Stimulated activated CD4-positive, alpha-beta T cell treated with anti-CD3 and anti-CD28 coated beads, Interleukin-4, amount 100 ng/mL, for 4 hours (primary cell): Measurements from ENCODE around the gene IQCK.
"Not testable (repeated sequence)": the region's sequence is repeated elsewhere in the genome, so short reads cannot be mapped to it uniquely, and the experiment has no call there.

Experiments used
- DNase-seq, 2 experiments: peaks; one replicate each; pipeline ENCODE4 v3.0.0-alpha.2; 2020

IQCK gene

DNA sequence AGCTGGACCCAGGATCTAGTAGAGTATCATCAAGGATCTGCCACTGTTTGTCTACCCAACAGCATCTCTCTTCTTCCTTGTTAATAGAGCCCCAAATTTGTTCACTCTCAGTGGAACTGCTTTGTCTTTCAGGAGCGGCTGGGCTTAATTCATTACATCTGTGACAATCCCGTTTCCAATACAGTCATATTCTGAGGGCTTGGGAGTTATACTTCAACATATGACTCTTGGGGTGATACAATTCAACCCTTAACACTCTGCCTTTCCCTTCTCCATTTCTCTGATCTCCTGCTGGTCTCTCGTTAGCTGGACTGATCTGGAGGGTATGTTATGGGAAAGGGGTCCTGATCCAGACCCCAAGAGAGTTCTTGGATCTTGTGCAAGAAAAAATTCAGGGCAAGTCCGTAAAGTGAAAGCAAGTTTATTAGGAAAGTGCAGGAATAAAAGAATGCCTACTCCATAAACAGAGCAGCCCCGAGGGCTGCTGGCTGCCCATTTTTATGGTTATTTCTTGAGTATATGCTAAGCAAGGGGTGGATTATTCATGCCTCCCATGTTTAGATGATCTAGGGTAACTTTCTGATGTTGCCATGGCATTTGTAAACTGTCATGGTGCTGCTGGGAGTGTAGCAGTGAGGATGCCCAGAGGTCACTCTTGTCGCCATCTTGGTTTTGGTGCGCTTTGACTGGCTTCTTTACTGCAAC lies 42.4 kb downstream of the IQCK start:
- DNase-seq, result no peak

DNA sequence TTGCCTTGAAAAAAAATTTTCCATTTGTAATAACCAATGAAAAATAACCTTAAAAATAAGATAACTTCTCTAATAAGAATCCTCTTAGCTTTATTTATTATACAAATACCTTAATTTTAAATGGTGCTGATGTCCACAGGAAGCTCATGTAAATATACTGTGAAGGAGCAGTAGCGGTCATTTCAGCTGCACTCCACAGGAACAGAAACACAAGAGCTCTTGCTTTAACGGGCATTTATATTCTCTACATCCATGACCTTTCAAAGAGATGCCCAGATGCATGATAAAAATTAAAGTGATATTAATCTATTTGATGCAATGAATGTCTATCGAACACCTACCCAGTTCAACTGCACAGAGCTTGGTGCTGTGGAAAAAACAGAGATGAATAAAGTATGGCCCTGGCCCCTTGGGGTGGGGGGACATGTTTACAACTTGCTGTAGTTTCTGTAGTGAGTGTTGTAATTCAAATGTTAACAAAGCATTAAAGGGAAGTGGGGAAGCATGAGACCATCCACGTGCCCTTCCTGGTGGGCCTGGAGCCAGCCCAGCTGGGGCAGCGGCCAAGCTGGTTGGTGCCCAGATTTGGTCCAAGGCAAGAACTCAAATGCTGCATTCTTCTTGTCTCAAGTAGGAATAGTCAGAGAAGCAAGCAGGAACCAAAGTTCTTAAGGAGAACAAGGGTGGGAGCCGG lies 47.9 kb downstream of the IQCK start:
- no peak for DNase-seq

DNA sequence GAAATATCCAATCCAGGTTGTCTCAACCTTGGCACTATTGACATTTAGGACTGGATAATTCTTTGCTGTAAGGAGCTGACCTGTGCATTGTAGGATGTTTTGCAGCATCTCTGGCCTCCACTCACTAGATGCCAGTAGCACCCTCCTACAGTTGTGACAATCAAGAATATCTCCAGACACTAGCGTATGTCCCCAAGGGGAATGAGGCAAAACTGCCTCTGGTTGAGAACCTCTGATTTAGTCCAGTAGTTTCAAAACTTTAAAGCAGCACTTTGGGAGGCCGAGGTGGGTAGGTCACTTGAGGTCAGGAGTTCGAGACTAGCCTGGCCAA lies 48.4 kb downstream of the IQCK start:
- no peak for DNase-seq

DNA sequence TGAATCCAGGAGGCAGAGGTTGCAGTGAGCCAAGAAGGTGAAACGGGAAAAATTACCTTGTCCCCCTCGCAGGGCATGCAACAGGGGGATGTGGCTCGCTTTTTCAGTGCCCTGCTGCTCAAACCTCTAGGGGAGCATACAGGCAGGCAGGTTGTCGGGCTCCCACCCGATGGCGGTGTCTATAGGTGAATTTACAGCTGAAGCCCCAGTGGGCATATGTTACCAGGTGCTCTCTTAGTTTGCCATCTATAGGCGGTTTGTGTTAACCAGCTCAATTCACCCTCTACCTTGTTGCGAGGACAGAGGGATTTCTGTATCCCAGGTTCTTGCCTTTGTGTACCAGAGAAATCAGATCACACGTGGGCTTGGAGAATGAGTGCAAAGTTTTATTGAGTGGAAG lies 48.9 kb downstream of the IQCK start:
- DNase-seq, result no peak

DNA sequence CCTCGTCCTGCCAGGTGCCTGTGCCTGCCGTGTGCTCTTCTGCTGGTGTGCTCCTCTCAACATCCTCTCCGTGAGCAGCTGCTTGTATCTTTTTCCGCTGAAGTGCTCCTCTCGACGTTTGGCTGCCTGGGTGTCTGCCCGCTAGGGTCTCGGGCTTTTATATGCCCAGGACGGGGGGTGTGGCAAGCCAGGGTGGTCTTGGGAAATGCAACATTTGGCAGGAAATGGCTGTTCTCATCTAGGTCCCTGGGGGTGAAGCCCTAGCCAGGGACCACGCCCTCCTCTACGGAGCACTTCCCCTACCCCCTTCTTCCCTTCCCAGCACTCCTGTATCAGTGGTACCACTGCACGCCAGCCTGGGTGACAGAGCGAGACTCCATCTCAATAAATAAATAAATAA lies 49.4 kb downstream of the IQCK start:
- DNase-seq, result no peak

DNA sequence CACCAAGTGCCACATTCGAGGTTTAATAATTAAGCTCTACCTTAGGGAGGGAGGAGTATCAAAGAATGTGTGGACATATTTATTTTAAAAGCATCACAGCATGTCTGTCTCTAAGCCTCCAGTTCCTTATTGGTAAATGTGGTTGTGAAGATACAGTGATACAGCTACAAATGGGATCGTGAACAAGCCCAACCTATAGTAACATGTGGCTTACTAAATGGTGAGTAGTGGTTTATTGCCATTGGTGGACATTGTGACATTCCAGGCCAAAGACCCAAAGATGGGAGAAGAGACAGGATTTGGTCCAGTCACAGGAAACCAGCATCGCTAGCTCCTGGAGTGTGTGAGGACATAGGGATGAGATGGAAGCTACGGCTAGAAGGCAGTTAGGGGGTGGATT lies 51.2 kb downstream of the IQCK start:
- DNase-seq, result no peak

DNA sequence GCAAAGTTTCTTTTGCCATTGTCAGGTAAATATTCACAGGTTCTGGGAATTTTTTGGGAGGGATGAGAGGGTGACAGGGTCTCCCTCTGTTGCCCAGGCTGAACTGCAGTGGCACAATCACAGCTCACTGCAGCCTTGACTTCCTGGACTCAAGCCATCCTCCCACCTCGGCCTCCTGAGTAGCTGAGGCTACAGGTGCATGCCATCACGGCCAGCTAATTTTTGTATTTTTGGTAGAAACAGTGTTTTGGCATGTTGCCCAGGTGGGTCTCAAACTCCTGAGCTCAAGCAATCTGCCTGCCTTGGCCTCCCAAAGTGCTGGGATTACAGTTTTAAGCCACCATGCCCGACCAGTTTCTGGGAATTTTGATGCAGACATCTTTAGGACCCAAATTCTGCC lies 53.0 kb downstream of the IQCK start:
- no peak for DNase-seq

DNA sequence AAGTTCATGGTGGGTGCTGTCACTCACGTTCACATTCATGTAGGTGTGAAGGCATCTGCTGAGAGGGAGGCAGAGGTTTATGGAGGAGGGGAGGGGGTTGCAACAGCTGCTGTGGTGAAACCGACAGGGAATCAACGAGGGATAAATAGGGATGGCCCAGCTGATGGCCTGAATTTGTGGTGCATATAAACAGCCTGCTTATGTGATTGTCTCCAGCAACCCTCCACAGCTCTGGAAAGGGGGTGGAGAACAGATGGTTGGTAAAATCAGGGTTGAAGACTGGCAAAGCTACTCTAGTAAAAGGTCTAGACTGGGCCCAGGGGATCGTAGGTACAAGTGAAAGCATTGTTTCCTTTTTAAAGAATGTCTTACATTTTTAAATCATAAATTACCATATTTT lies 53.7 kb downstream of the IQCK start:
- no peak for DNase-seq

DNA sequence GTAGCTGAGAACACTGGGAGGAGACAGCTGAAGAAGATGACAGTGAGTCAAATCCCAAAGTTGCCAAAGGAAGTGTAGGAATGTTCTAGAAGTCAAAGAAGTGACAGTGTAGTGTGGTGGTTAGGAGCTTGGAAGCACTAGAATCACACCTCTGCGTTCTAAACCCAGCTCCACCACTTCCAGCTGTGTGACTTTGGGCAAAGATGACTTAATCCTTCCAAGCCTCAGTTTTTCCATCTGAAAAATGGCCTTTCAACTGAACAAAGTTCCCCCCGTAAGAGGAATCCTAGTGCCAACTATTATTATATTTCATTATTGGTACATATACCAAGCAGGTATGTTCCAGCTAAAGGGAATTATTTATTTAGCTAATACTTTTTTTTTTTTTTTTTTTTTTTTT lies 56.0 kb downstream of the IQCK start:
- no peak for DNase-seq

DNA sequence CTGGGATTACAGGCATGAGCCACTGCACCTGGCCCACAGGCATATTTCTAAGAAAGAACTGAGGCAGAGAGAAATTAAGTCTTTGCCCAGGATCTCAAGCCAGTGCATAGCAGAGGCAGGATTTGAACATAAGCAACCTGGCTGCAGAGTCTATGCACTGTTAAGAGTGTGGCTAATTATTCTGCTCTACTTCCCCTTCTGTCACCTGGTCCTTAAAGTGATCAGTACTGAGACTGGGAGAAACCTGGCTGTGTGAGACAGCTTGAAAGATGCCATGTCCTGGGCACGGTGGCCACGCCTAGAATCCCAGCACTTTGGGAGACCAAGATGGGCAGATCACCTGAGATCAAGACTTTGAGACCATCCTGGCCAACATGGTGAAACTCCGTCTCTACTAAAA lies 58.1 kb downstream of the IQCK start:
- no peak for DNase-seq

DNA sequence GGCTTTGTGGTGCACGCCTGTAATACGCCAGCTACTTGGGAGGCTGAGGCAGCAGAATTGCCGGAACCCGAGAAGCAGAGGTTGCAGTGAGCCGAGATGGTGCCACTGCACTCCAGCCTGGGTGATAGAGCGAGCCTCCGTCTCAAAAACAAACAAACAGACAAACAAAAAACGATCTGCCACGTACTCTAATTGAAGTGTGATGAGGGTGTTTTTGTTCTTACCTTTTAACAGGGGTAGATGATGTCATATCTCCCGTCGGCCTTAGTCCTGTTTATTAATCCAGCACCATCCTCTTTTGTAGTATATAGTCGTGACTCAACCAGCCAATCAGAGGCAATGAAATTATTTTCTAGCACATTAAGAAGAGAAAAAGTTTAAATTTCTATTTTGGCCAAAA lies 58.5 kb downstream of the IQCK start:
- no peak for DNase-seq

DNA sequence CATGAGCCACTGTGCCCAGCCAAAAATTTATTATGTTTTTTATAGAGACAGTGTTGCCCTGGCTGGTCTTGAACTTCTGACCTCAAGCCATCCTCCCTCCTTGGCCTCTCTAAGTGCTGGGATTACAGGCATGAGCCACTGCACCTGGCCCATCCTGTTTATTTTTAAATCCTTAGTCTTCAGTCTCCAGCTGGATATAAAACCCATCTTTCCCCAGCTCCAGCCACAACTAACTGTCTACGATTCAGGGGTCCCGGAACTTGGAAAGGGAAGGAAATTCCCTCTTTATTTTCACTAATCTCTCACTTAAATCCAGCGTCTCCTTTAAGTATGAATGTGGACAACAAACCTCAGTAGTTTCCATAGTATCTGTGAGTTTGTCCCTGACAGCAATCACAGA lies 62.2 kb downstream of the IQCK start:
- no peak for DNase-seq

DNA sequence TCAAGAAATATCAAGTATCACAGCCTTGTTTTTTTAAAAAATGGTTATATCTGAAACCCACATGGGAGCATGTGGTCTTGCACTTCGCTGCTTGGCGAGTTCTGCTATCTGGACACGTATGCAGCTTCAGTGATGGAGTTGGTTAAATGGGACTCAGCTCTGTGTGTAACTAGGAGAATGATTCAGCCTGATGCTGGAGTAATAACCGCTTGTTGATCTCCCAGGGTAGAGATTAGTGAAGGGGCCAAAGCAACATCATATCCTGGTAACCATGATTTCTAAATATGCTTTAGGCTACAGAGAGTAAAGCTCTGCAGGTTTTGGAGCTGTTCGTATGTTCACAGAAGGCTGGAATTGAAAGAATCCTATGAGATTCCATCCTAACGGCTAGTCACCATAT lies 63.2 kb downstream of the IQCK start:
- DNase-seq, result no peak

DNA sequence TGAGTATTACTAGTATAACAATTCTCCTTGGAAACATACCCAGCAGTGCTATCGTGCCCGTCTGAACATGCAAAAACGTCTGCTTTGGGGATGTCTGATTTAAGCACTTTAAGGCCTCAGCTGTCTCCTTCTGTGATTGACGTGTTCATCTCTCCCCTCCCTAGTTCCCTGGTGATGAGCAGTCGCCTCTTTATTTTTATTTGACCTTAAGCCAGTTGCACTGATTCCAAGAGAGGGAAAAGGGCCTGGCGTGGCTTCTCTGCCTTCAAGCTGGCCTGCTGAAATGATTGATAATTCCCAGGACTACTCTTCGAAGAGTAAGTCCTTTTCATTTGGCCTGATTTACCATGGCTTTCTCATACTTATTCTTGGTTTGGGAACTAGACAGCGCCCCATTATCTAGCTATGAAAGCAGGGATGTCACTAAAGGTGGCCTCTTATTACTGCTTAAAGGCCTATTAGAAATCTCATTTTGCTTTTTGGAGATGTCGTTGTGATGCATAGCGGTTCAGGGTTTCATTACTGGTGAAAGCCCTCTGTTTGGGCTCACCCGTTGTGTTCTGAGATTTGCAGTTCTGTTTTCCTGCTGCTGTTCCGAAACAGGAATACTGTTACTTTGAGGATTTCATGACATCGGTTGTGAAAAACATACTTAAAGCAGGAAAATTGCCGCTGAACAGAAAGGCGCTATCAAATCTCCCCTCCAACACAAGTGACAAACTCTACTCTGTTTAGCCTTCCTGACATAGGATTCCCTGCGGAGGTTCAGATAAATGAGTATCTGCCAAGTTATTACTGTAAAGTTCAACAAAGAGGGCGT lies 65.5 kb downstream of the IQCK start:
- no peak for DNase-seq

DNA sequence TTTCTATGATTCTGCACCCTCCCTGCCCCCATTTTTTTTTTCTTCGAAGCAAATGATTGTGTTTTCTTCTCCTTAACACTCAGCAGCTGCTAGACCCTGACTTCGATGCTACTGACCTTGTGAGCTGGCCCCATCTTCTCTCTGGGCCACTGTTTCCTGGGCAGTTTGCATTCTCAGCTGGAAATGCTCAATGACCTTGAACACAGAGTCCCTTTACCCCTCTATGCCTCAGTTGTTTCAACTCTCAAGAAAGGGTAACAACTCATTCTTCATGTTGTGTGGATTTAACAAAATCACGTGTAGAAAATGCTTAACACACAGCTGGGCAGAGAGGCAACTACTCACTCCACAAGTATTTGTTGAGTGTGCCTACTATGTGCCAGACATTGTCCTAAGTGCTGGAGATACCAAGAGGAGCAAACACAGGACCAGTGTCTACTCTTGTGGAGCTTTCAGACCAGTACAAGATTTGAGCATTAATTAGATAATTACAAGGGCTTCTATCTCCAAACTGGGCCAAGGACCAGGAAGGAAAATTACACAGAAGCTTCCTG lies 66.2 kb downstream of the IQCK start:
- DNase-seq, result no peak

DNA sequence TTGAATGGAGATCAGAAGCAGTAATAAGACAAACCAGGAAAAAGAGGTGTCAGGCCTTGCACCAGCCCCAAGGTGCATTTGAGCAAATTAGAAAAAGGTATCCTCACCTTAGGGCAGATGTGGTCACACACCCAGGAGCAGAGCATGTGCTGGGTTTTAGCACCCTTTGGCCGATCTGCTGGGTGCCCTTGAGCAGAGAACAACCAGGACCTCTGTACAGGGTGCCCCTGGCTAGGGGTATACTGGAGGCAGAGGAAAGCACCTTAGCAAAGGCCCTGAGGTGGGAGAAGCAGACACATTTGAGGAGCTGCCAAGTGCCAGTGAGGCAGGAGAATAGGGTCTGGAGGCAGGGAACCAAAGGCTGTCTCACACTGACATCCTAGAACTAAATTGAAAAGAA lies 67.0 kb downstream of the IQCK start:
- no peak for DNase-seq

DNA sequence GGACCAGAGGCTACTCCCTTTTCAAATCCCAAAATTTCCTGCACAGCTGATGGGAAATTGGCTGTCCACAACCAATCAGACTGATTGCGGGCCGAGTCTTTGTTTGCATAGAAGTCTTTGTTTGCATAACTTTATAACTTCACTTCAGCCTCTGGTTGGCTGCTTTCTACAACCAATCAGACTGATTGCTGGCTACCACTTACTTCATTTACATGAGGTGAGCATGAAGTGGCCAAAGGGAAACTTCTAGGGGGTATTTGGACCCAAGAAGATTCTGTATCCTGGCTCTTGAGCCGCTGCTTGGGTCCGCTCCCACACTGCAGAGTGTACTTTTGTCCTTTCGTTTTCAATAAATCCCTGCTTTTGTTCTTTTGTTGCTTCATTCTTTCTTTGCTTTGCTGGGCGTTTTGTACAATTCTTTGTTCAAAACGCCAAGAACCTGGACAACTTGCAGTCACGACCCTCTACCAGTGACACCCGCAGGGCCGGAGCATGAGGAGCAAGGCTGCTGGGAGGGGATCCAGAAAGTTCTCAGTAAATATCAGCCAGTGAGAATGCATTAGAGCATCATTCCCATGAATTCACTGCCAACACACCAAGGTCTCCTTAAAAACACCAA lies 67.5 kb downstream of the IQCK start:
- DNase-seq, result no peak

DNA sequence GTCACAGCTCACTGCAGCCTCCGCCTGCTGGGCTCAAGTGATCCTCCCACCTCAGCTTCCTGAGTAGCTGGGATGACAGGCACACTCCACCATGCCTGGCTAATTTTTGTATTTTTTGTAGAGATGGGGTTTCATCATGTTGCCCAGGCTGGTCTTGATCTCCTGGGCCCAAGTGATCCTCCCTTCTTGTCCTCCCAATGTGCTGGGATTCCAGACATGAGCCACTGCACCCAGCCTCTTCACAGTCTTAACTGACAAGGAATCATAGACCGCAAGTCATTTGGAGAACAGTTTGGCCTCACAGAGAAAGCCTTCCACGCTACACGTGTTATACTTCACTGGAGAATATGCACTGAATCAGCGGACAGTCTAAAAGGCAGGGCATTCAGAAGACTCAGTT lies 83.3 kb downstream of the IQCK start:
- not testable (repeated sequence) for DNase-seq

DNA sequence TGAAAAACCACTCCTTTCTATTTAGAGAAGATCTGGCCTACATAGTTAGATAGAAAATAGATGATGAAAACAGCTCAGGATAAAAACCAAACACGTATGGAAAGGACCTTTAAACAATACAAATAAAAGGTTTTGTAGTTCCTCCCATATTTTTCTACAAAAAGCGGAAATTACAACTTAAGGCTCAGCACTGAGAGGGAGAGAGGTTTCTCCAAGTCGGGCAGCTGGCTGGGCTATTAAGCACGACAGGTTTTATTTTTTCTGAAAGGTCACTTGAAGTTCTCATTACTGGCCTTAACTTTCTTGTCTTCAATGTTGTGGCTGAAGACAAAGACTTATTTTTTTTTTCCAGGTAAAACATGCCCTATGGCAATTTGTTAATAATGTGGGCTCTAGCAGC lies 83.8 kb downstream of the IQCK start:
- DNase-seq, result not testable (repeated sequence)

DNA sequence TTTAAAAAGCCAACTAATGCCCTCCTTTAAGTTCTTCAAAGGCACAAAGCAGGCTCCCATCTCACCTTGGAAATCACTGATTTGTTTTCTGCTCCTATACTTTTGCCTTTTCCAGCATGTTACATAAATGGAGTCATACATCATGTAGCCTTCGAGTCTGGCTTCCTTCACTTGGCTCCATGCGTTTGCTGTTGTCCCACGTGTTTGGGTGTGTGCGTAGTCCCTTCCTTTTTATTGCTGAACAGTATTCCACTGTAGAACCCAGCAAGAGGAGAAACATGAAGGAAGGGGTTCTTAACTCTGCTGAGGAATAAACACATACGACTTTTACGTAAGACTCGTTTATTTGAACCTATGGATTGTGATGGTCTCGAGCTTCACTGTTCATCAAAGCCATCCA lies 84.5 kb downstream of the IQCK start:
- DNase-seq, result no peak

DNA sequence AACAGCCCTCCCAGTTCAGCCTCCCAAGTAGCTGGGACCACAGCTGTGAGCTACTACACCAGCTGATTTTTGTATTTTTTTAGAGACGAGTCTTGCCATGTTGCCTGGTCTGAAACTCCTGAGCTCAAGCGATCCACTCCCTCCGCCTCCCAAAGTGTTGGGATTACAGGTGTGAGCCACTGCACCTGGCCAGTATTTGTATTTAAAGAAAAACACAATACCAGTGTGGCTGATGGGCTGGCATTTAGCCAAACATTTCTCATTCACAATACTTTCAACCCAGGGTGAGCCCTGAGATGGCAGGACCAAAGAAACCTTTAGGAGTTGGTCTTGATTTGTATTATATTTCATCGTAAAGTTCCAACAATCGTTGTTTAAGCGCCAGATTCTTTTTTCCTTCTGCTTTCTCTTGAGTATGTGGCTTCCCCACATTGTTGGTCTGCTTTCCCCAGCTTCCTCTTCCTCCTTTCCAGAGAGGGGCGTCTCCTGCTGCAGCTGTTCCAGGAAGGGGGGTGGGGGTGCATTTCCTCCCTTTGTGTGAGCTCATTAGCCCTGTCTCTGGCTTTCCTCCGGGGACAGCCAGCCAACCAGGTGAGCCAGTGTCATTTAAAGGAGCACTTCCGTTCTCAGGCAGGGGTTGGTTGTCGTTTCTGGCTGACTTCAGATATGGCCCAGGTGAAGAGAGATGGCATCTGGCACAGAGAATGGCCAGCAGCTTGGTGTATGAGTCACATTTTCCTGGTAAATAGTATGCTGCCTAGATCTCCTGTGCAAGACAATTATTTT lies 86.7 kb downstream of the IQCK start:
- DNase-seq, result peak; percentile 3 to 32

DNA sequence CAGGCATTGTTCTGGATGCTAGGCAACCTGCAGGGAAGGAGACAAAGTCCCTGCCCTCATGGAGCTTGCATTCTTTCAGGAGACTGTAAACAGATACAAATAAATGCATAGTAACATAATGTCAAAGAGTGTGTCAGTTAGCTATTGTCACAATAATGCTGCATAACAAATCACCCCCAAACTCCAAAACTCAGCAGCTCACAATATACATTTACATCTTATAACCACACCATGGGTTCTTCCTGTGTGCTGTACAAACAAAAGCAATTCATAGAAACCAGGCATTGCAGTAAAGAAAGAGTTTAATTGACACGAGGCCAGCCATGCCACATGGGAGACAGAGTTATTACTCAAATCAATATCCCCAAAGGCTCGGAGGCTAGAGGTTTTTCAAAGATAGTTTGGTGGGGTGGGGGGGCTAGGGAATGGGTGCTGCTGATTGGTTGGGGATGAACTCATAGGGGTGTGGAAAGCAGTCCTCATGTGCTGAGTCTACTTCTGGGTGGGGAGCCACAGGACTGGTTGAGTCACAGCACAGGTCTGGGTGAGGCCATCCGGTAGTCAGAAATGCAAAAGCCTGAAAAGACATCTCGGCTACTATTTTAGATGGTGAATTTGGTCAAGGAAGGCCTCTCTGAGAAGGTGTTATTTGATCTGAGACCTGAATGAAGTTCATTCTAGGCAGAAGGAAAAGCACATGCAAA lies 87.5 kb downstream of the IQCK start:
- DNase-seq, result no peak
